RWPE2 (cell line): ENCODE measurements around the gene PAX9.

Source experiments
- ATAC-seq: fragments of 200-7000 bp; cut with Tn5 transposase; 3 replicates; pipeline ENCODE4 v1.9.1; 2021; ENCODE audit warnings: low read depth
- DNase-seq: peaks from one replicate; pipeline ENCODE4 v3.0.0-alpha.2; 2020; ENCODE audit warnings: low spot score
- H3K27ac ChIP-seq: fragments of 450-650 bp; 2 replicates; pipeline ENCODE4 v1.5.1; 2017; ENCODE audit warnings: mild to moderate bottlenecking; ENCODE audit not compliant: poor library complexity, severe bottlenecking
- H3K27me3 ChIP-seq: fragments of 250-450 bp; sonication (Bioruptor Pico); 2 replicates; pipeline ENCODE4 v1.5.1; 2021; ENCODE audit warnings: mild to moderate bottlenecking, moderate library complexity; ENCODE audit not compliant: insufficient read depth, poor library complexity, severe bottlenecking
- H3K36me3 ChIP-seq: fragments of 250-450 bp; sonication (Bioruptor Pico); 2 replicates; pipeline ENCODE4 v1.5.1; 2020; ENCODE audit warnings: low read depth, mild to moderate bottlenecking, moderate library complexity
- H3K4me1 ChIP-seq: fragments of 250-450 bp; sonication (Bioruptor Pico); 2 replicates; pipeline ENCODE4 v1.5.1; 2021; ENCODE audit warnings: mild to moderate bottlenecking, moderate library complexity; ENCODE audit not compliant: insufficient read depth, poor library complexity, severe bottlenecking
- H3K4me3 ChIP-seq: fragments of 250-450 bp; sonication (Bioruptor Pico); 2 replicates; pipeline ENCODE4 v1.5.1; 2021; ENCODE audit warnings: mild to moderate bottlenecking, moderate library complexity; ENCODE audit not compliant: severe bottlenecking
- H3K9me3 ChIP-seq: fragments of 250-450 bp; sonication (Bioruptor Pico); 2 replicates; pipeline ENCODE4 v1.5.1; 2021; ENCODE audit warnings: mild to moderate bottlenecking, moderate library complexity; ENCODE audit not compliant: severe bottlenecking
- CTCF ChIP-seq: fragments of 450-650 bp; IDR thresholded peaks from one replicate; pipeline ENCODE4 v1.5.1; 2017; ENCODE audit warnings: mild to moderate bottlenecking, moderate library complexity; ENCODE audit not compliant: poor library complexity, severe bottlenecking

The PAX9 gene

GRCh38 chr14:36662258-36662542 is 540 bp downstream of the PAX9 start:
- ATAC-seq (no peak), DNase-seq (no peak)
- H3K36me3 ChIP-seq, result peaks cover 15% of the 10 kb centered on the region
- TF ChIP-seq CTCF, result no peak
- H3K27me3 ChIP-seq, result peaks cover 8% of the 10 kb centered on the region
- H3K27ac ChIP-seq, result peak overlapping the region; percentile 40
- H3K9me3 ChIP-seq, result no peaks in the 10 kb centered on the region
- H3K4me3 ChIP-seq, result peak overlapping the region; percentile 51
- H3K4me1 ChIP-seq, result no peaks in the 10 kb centered on the region

GRCh38 chr14:36662543-36663403 is 1.1 kb downstream of the PAX9 start:
- Histone ChIP-seq H3K27me3 (peaks cover 3% of the 10 kb centered on the region), H3K9me3 (no peaks in the 10 kb centered on the region), H3K36me3 (peaks cover 15% of the 10 kb centered on the region), H3K4me3 (peak overlapping the region; percentile 51), H3K4me1 (no peaks in the 10 kb centered on the region), H3K27ac (peak overlapping the region; percentile 40)
- ATAC-seq (peak; percentile 16), DNase-seq (peak; percentile 75)
- no peak for TF ChIP-seq CTCF

GRCh38 chr14:36663404-36664321 is 2.0 kb downstream of the PAX9 start:
- Histone ChIP-seq H3K9me3 (no peaks in the 10 kb centered on the region), H3K27ac (no peak overlapping the region)

DNA sequence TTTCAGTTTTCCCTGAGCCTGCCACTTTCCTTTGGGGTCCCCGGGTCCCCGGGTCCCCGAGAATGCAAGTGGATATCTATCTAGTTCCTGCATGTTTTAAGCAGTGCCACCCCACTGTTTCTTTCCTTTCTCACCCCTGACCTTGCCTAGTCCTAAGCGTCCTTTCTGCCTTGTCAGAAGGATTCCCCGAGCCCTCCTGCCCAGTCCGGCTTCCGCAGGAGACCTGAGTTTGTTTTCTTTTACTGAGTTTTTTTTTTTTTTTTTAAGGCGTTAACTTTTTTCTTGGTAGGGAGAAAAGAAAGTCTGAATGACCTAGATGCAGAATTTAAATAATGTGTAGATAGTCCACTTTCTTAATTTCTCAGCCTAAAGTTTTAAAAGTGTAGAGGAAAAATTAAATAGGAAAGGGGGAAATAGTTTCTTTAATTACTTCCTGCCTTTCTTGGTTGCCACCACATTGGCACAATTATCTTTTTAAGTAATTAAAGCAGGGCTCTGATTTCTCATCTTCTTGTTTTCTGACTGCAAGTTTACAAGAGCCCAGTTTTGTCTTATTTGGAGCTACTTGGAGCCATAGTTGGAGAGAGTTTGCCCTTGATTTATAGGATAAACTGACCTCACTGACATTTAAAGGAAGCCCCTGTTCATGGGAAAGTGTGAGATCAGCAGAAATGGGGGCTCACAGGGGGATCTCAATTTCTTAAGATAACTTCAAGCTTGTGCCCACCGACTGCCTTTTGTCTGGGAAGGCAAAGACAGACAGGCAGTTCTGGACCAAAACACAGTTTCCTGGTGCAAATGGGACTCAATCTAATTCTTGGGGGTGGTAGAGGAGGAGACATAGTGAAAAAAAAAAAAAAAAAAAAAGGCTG is 2.9 kb downstream of the PAX9 start:
- H3K4me1 ChIP-seq, result no peaks in the 10 kb centered on the region
- peak overlapping the region; percentile 51 for H3K4me3 ChIP-seq
- ATAC-seq (no peak), DNase-seq (no peak)
- no peaks in the 10 kb centered on the region for H3K9me3 ChIP-seq
- no peak for TF ChIP-seq CTCF
- no peaks in the 10 kb centered on the region for H3K27me3 ChIP-seq
- H3K27ac ChIP-seq, result no peak overlapping the region
- peaks cover 28% of the 10 kb centered on the region for H3K36me3 ChIP-seq

More at GRCh38 chr14:36663404-36664321, 2.0 kb downstream of the PAX9 start:
- no peak for TF ChIP-seq CTCF
- Histone ChIP-seq H3K4me3 (peak overlapping the region; percentile 51), H3K36me3 (peaks cover 19% of the 10 kb centered on the region), H3K4me1 (no peaks in the 10 kb centered on the region), H3K27me3 (no peaks in the 10 kb centered on the region)
- peak; percentile 21; the same call in 2 of the 3 replicates for ATAC-seq
- no peak for DNase-seq
